ENCODE data around the gene NRGN.
"Not testable (repeated sequence)": the region's sequence is repeated elsewhere in the genome, so short reads cannot be mapped to it uniquely, and the experiment has no call there.

Gene NRGN

DNA sequence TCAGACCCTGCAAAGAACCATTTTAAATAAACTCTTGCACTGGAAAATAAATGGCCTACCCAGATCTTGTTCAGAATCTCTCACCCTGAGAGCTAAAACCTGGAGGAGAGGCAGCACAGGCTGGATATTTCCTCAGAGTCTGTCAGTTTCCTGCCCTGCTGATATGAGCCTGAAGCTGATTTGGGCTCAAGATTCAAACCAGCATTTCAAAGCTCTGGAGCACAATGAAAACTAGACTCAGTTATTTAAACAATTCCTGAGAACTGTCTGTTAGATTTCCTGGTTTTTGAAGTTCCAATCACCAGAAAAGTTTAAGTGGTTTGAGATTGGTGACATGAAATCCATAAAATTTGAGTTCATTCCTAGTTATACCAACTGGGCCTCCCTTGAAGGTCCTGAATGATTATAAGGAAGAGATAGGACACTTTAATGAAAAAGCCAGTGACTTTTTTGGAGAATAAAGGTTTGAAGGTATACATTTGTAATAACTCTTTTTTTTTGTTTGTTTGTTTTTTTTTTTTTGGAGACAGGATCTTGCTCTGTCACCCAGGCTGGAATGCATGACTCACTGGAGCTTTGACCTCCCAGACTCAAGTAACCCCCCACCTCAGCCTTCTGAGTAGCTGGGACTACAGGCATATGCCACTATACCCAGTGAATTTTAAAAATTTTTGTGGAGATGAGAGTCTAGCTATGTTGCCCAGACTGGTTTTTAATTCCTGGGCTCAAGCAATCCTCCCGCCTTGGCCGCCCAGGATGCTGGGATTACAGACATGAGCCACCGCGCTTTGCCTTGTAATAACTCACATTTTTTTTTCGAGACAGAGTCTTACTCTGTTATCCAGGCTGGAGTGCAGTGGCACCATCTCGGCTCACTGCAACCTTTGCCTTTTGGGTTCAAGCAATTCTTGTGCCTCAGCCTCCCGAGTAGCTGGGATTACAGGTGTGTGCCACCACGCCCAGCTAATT is 30.3 kb downstream of the NRGN start:
- intact Hi-C loops (cut with micrococcal nuclease): no loop called here
- peaks cover 5% of the 10 kb centered on the region for H3K4me1 Mint-ChIP-seq (ENCODE audit: low read depth)
- H3K36me3 Mint-ChIP-seq (ENCODE audit: low read depth): peaks cover 68% of the 10 kb centered on the region
- no peak overlapping the region for H3K27ac Mint-ChIP-seq
- no peaks in the 10 kb centered on the region for H3K9me3 Mint-ChIP-seq
- H3K4me3 Mint-ChIP-seq: no peak overlapping the region
- H3K27me3 Mint-ChIP-seq: no peaks in the 10 kb centered on the region

GRCh38 chr11:124770959-124771358 is 31.2 kb downstream of the NRGN start:
- H3K4me3 Mint-ChIP-seq; H3K27me3 Mint-ChIP-seq; H3K27ac Mint-ChIP-seq; intact Hi-C loops (cut with micrococcal nuclease); H3K9me3 Mint-ChIP-seq: not testable (repeated sequence)
- Mint-ChIP-seq H3K36me3 (ENCODE audit: low read depth) (peaks cover 60% of the 10 kb centered on the region), H3K4me1 (ENCODE audit: low read depth) (peaks cover 14% of the 10 kb centered on the region)

DNA sequence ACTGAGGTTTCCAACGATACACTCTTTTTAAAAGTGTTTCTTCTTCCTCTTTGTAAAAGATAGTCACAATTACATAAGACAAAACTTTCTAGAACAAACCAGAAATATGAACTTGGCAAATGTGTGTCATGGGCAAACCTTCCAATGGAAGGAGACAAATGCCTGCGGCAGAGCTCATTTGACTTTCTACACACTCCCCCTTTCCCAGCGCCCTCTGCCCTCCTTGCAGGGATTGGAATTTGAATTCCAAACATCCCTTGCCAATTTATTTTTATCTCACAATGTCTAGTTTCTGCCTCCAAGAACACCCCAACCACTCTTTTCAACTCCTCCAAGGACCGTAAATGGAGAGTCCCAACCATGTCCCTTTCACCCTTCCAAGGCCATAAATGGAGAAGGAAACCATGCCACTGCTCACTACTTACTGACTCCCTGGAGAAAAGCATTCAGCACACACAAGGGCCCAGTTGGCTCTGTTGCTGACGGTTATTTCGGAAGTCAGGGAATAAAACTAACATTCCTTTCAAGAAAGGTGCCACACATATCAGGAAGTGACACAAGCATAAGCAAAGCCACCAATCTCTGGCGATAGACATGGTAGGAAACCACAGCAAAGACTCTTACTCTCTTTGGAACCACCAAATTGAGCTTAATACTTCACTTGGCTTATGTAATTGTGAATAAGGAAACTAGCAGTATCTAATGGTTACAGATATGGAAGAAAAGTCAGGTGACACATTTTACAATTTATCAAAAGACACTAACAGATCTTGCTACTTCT is 37.3 kb downstream of the NRGN start:
- intact Hi-C loops (cut with micrococcal nuclease): no loop called here
- H3K9me3 Mint-ChIP-seq: no peaks in the 10 kb centered on the region
- H3K27me3 Mint-ChIP-seq: no peaks in the 10 kb centered on the region
- H3K4me3 Mint-ChIP-seq: no peak overlapping the region
- H3K27ac Mint-ChIP-seq: peak overlapping the region; percentile 7
- H3K36me3 Mint-ChIP-seq (ENCODE audit: low read depth): peaks cover 29% of the 10 kb centered on the region
- peaks cover 28% of the 10 kb centered on the region for H3K4me1 Mint-ChIP-seq (ENCODE audit: low read depth)

DNA sequence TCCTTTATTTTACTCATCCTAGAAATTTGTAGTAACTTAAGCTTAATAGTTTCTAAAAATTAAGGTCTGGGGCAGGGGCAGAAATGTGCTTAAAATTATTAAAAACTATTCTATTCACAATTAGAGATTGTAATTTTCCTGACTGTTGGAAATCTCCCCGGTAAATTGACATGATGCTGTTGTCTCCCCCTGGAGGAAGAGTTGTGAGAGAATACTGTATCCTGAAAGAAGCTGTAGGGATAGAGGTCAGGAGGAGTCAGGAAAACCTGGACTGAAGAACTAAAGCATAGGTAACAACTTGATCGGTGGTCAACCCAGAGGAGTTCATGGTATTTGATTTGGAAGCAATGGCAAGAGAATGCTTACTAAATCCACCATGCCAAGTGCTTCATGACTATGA is 38.5 kb downstream of the NRGN start:
- intact Hi-C loops (cut with micrococcal nuclease): no loop called here
- Mint-ChIP-seq H3K9me3 (no peaks in the 10 kb centered on the region), H3K4me1 (ENCODE audit: low read depth) (peaks cover 28% of the 10 kb centered on the region)

DNA sequence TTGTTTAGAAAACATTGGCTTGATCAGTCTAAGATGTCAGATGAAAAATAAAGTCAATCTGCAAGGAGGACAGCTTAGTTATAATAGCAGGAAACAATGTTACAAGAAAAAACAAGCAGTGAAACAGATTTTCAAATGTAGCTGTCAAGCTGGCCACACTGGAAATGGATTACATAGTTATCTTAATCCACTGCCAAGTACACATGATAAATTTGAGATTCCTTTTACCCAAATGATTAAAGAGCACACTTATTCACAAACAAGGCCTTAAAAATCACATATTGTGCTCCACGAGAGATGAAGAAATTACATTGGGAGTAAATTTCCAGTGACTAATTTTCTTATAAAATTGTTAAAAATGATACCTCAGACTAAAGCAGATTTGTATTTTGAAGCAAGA is 39.8 kb downstream of the NRGN start:
- no peak overlapping the region for H3K27ac Mint-ChIP-seq
- H3K27me3 Mint-ChIP-seq: no peaks in the 10 kb centered on the region
- H3K9me3 Mint-ChIP-seq: no peaks in the 10 kb centered on the region
- H3K4me1 Mint-ChIP-seq (ENCODE audit: low read depth): peaks cover 28% of the 10 kb centered on the region
- no peak overlapping the region for H3K4me3 Mint-ChIP-seq
- peaks cover 23% of the 10 kb centered on the region for H3K36me3 Mint-ChIP-seq (ENCODE audit: low read depth)
- intact Hi-C loops (cut with micrococcal nuclease): no loop called here

More for the DNA sequence above, 38.5 kb downstream of the NRGN start:
- Mint-ChIP-seq H3K36me3 (ENCODE audit: low read depth) (peaks cover 23% of the 10 kb centered on the region), H3K4me3 (no peak overlapping the region), H3K27me3 (no peaks in the 10 kb centered on the region), H3K27ac (no peak overlapping the region)

DNA sequence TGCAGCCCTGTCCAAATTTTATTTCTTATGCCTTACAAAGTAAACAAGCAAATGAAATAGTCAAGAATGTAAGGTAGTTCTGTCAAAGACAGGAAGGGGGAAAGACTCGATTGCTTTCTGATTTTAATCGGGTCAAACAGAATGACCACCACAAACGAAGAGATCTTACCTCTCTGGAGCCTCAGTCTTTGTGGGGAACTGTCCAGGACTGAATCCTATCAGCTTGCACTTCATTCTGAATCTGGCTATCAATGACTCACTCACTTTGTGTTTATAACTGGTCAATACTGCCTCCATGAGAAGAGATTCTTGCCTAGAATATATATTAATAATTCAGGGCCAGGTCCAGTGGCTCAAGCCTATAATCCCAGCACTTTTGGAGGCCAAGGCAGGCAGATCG is 43.3 kb downstream of the NRGN start:
- H3K4me1 Mint-ChIP-seq (ENCODE audit: low read depth): peaks cover under 1% of the 10 kb centered on the region
- no peak overlapping the region for H3K27ac Mint-ChIP-seq
- peaks cover 15% of the 10 kb centered on the region for H3K36me3 Mint-ChIP-seq (ENCODE audit: low read depth)
- intact Hi-C loops (cut with micrococcal nuclease): no loop called here
- no peaks in the 10 kb centered on the region for H3K9me3 Mint-ChIP-seq
- no peak overlapping the region for H3K4me3 Mint-ChIP-seq
- H3K27me3 Mint-ChIP-seq: no peaks in the 10 kb centered on the region

- H3K27me3 Mint-ChIP-seq: no peaks in the 10 kb centered on the region
- H3K4me1 Mint-ChIP-seq (ENCODE audit: low read depth): no peaks in the 10 kb centered on the region
- H3K4me3 Mint-ChIP-seq: no peak overlapping the region
- H3K27ac Mint-ChIP-seq: no peak overlapping the region
- intact Hi-C loops (cut with micrococcal nuclease): no loop called here
- H3K36me3 Mint-ChIP-seq (ENCODE audit: low read depth): peaks cover 7% of the 10 kb centered on the region
- no peaks in the 10 kb centered on the region for H3K9me3 Mint-ChIP-seq
Observed at GRCh38 chr11:124784051-124784450, 44.3 kb downstream of the NRGN start.

DNA sequence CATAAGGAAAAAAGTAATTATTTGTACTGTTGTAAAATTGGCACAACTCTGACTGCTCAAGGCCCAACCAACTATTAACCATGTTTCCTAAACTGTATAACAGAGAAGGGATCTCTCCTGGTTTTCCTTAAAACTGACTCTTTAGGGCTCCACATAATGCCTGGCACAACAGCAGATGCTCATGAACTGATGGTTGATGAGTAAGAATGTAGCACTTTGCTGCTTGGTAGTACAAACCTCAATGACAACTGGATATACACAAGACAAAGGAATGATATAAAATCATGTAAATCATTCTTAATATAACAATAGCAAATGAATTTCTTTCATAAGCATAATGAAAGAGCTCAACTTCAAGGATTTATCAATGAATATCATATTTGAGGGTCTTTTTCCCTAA is 48.8 kb downstream of the NRGN start:
- Mint-ChIP-seq H3K36me3 (ENCODE audit: low read depth) (peaks cover 5% of the 10 kb centered on the region), H3K27ac (no peak overlapping the region), H3K4me1 (ENCODE audit: low read depth) (peaks cover 9% of the 10 kb centered on the region), H3K4me3 (no peak overlapping the region), H3K9me3 (no peaks in the 10 kb centered on the region), H3K27me3 (no peaks in the 10 kb centered on the region)
- intact Hi-C loops (cut with micrococcal nuclease): no loop called here

DNA sequence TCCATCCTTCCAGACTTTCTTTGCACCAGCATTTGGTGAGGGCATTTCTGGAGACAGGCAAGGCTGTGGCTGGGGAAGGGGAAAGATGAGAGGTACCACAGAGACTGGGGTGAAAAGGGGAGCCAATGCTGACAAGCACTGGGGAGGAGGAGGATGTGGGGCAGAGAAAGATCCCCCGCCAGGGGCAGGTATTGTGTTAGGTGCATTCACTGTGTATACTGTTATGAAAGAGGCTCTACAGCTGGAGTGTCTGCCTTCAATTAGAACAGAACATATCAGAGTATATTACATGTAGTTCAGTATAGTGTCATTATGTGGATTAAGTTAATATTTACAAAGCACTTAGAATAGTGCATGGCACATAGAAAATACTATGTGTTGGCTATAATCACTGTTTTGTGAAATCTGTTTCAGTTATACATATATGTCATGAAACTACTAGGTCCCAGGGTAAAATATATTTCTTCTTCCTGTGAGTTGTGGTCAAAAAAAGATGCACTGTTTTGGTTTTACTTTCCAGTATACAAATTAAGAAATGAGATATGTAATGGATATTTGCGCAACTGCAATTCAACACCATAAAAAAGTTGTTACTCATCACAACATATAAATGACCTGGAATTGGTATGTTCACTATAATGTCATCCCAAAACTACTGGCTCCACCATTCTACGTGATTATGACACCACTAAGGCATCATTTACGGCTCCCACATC is 52.0 kb downstream of the NRGN start:
- Mint-ChIP-seq H3K4me1 (ENCODE audit: low read depth) (peaks cover 9% of the 10 kb centered on the region), H3K27me3 (no peaks in the 10 kb centered on the region), H3K4me3 (no peak overlapping the region), H3K9me3 (no peaks in the 10 kb centered on the region), H3K36me3 (ENCODE audit: low read depth) (peaks cover 5% of the 10 kb centered on the region), H3K27ac (no peak overlapping the region)
- intact Hi-C loops (cut with micrococcal nuclease): no loop called here

DNA sequence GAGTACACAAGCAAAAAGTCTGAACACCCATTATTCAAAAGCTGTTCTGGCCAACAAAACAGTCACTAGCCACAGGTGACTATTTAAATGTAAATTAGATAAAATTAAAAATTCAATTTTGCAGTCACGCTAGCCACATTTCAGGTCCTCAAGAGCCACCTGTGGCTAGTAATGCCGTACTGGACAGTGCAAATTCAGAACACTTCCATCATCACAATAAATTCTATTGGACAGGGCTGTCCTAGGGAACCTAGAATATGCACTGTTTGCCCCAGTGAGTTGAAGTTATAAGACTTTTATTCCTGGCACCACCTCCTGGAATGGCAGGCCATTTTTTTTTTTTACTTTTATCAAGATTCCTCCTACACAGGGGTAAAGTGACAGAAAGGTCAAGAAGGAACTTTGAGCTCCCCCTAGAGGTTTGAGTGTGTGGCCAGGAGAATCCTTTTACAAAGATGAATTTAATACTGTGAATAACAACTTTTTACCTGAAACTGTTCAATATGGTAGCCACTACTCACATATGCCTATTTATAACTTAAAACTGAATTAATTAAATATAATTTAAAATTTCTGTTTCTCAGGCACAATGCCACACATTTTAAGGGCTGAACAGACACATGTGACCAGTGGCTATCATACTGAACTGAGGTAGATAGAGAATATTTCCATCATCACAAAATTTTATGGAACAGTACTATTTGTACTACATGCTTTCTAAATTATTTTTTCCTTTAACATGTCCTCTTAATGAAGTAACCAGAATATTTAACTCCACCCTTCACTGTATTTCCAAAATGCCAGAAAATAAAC is 53.9 kb downstream of the NRGN start:
- Mint-ChIP-seq H3K4me1 (ENCODE audit: low read depth) (peaks cover 16% of the 10 kb centered on the region), H3K27ac (no peak overlapping the region), H3K9me3 (no peaks in the 10 kb centered on the region), H3K27me3 (peaks cover 2% of the 10 kb centered on the region), H3K4me3 (no peak overlapping the region), H3K36me3 (ENCODE audit: low read depth) (peaks cover 5% of the 10 kb centered on the region)
- intact Hi-C loops (cut with micrococcal nuclease): loop anchor here (1.0 kb wide), 1 partner anchor 124 kb away; no protein-coding TSS in a partner anchor

GRCh38 chr11:124796312-124796711 is 56.6 kb downstream of the NRGN start:
- Mint-ChIP-seq H3K36me3 (ENCODE audit: low read depth) (peaks cover 17% of the 10 kb centered on the region), H3K27ac (no peak overlapping the region), H3K4me3 (no peak overlapping the region), H3K4me1 (ENCODE audit: low read depth) (peaks cover 25% of the 10 kb centered on the region), H3K27me3 (peaks cover 8% of the 10 kb centered on the region), H3K9me3 (no peaks in the 10 kb centered on the region)
- intact Hi-C loops (cut with micrococcal nuclease): loop anchor here (5.0 kb wide), 1 partner anchor 34 kb away; the partner anchor contains the start of gene ESAM
